IMR-90 (cell line): ENCODE results near the gene CAMK2B. TPM values are rescaled to one million over a fixed set of nuclear protein-coding genes. Genes with fewer than 3 reads are reported as not detected.

Experiments used
- ATAC-seq: fragments of 200-7000 bp; cut with Tn5 transposase; 2 replicates; pipeline ENCODE4 v1.9.1; 2020; ENCODE audit warnings: low read depth, mild to moderate bottlenecking, moderate library complexity
- BruUV-seq: library from RNA; stranded (reverse); fragments of 400-500 nt; replicated peaks from 2 replicates; lab custom pipeline; 2021; lab: Mats Ljungman, UMichigan
- CTCF ChIA-PET: fragments of 300-600 bp; formaldehyde crosslinking; extraction: SDS; loops from one replicate; lab custom pipeline; 2021; ENCODE audit warnings: antibody characterized with exemption; lab: Yijun Ruan, JAX
- POLR2A ChIA-PET: fragments of 300-600 bp; sonication (Branson Sonifier 250); formaldehyde crosslinking; loops from one replicate; lab custom pipeline; 2022; ENCODE audit warnings: antibody characterized with exemption; ENCODE audit not compliant: unreplicated experiment; lab: Charles Lee
- DNase-seq: peaks from one replicate; pipeline ENCODE4 v3.0.0; 2013
- H2AFZ ChIP-seq: replicated peaks from 2 replicates; pipeline ENCODE3; 2013; ENCODE audit warnings: low read length, mild to moderate bottlenecking; ENCODE audit not compliant: poor library complexity
- H2AK5ac ChIP-seq: 2 replicates; pipeline ENCODE4 v1.6.1; 2013; ENCODE audit warnings: low read depth, low read length, inconsistent platforms
- H2AK9ac ChIP-seq: replicated peaks from 2 replicates; pipeline ENCODE3; 2013; ENCODE audit warnings: mild to moderate bottlenecking, low read depth, low read length, moderate library complexity; ENCODE audit not compliant: poor library complexity
- H2BK120ac ChIP-seq: 2 replicates; pipeline ENCODE4 v1.6.1; 2013; ENCODE audit warnings: low read depth, low read length, inconsistent platforms
- H2BK15ac ChIP-seq: 3 replicates; pipeline ENCODE4 v1.6.1; 2013; ENCODE audit warnings: low read depth, low read length, inconsistent platforms
- H2BK20ac ChIP-seq: 2 replicates; pipeline ENCODE4 v1.6.1; 2013; ENCODE audit warnings: low read depth, mild to moderate bottlenecking, inconsistent platforms, low read length, moderate library complexity
- H2BK5ac ChIP-seq: 2 replicates; pipeline ENCODE4 v1.6.1; 2013; ENCODE audit warnings: mild to moderate bottlenecking, low read depth, low read length, inconsistent platforms; ENCODE audit not compliant: poor library complexity, severe bottlenecking
- H3K14ac ChIP-seq: replicated peaks from 2 replicates; pipeline ENCODE4 v1.6.1; 2013; ENCODE audit warnings: low read depth, low read length, inconsistent platforms
- H3K18ac ChIP-seq: 2 replicates; pipeline ENCODE4 v1.6.1; 2013; ENCODE audit warnings: low read depth, low read length, control low read depth
- H3K23ac ChIP-seq: 2 replicates; pipeline ENCODE4 v1.6.1; 2013; ENCODE audit warnings: low read depth, low read length, inconsistent platforms
- H3K27ac ChIP-seq: 2 replicates; pipeline ENCODE4 v1.5.1; 2013; ENCODE audit warnings: mild to moderate bottlenecking, control low read depth, low read length; ENCODE audit not compliant: insufficient read depth
- H3K27me3 ChIP-seq: 2 replicates; pipeline ENCODE4 v1.6.1; 2013; ENCODE audit warnings: low read length; ENCODE audit not compliant: control insufficient read depth, insufficient read depth
- H3K36me3 ChIP-seq: 2 replicates; pipeline ENCODE4 v1.6.1; 2013; ENCODE audit warnings: low read length, mixed read lengths; ENCODE audit not compliant: control insufficient read depth, insufficient read depth
- H3K4ac ChIP-seq: 2 replicates; pipeline ENCODE4 v1.6.1; 2013; ENCODE audit warnings: low read depth, low read length, inconsistent platforms
- H3K4me1 ChIP-seq: 2 replicates; pipeline ENCODE4 v1.6.1; 2013; ENCODE audit warnings: low read length, mixed read lengths; ENCODE audit not compliant: control insufficient read depth, insufficient read depth
- H3K4me2 ChIP-seq: 2 replicates; pipeline ENCODE4 v1.6.1; 2013; ENCODE audit warnings: low read depth, mild to moderate bottlenecking, control low read depth, low read length, moderate library complexity
- H3K4me3 ChIP-seq: 2 replicates; pipeline ENCODE4 v1.5.1; 2013; ENCODE audit warnings: low read depth, mild to moderate bottlenecking, control low read depth, low read length, moderate library complexity; ENCODE audit not compliant: insufficient read depth
- H3K56ac ChIP-seq: 2 replicates; pipeline ENCODE4 v1.6.1; 2013; ENCODE audit warnings: low read length, inconsistent platforms; ENCODE audit not compliant: insufficient read depth; ENCODE audit errors: extremely low read depth
- H3K79me1 ChIP-seq, 2 experiments: 2 replicates each; pipeline ENCODE4 v1.6.1; 2013; ENCODE audit warnings: low read length in 2 of 2, inconsistent platforms in 1 of 2, low read depth in 1 of 2
- H3K9ac ChIP-seq: 2 replicates; pipeline ENCODE4 v1.6.1; 2013; ENCODE audit warnings: low read depth, low read length, control low read depth
- H3K9me1 ChIP-seq: 2 replicates; pipeline ENCODE4 v1.6.1; 2013; ENCODE audit warnings: low read length, inconsistent platforms; ENCODE audit not compliant: insufficient read depth
- H3K9me3 ChIP-seq: 2 replicates; pipeline ENCODE4 v1.6.1; 2013; ENCODE audit warnings: low read length; ENCODE audit not compliant: control insufficient read depth, insufficient read depth
- H4K20me1 ChIP-seq: 2 replicates; pipeline ENCODE4 v1.6.1; 2013; ENCODE audit warnings: low read length, inconsistent platforms; ENCODE audit not compliant: insufficient read depth
- H4K5ac ChIP-seq: 2 replicates; pipeline ENCODE4 v1.6.1; 2013; ENCODE audit warnings: mild to moderate bottlenecking, low read depth, low read length, control low read depth
- H4K8ac ChIP-seq, 2 experiments: 2 replicates each; pipeline ENCODE4 v1.6.1; 2013; ENCODE audit warnings: low read depth in 2 of 2, low read length in 2 of 2, control low read depth in 1 of 2, inconsistent platforms in 1 of 2
- H4K91ac ChIP-seq: 2 replicates; pipeline ENCODE4 v1.6.1; 2013; ENCODE audit warnings: low read depth, low read length, inconsistent platforms; ENCODE audit not compliant: insufficient read depth
- MAZ ChIP-seq: IDR thresholded peaks from 2 replicates; pipeline ENCODE4 v1.6.1; 2012; ENCODE audit warnings: low read depth, mild to moderate bottlenecking, low read length, improper control_type of control experiment, moderate library complexity, borderline replicate concordance
- MXI1 ChIP-seq: IDR thresholded peaks from 2 replicates; pipeline ENCODE4 v1.6.1; 2012; ENCODE audit warnings: low read depth, mild to moderate bottlenecking, low read length, moderate library complexity, borderline replicate concordance
- POLR2A ChIP-seq: IDR thresholded peaks from 2 replicates; pipeline ENCODE4 v1.6.1; 2012; ENCODE audit warnings: mild to moderate bottlenecking, low read depth, low read length
- RAD21 ChIP-seq: IDR thresholded peaks from 2 replicates; pipeline ENCODE4 v1.6.1; 2012; ENCODE audit warnings: low read length, improper control_type of control experiment
- RCOR1 ChIP-seq: IDR thresholded peaks from 2 replicates; pipeline ENCODE4 v1.6.1; 2012; ENCODE audit warnings: mild to moderate bottlenecking, low read length, improper control_type of control experiment; ENCODE audit not compliant: insufficient replicate concordance
- RFX5 ChIP-seq: IDR thresholded peaks from 2 replicates; pipeline ENCODE4 v1.8.0; 2012; ENCODE audit warnings: low read depth, mild to moderate bottlenecking, low read length, moderate library complexity
- USF2 ChIP-seq: fragments of 150-350 bp; IDR thresholded peaks from 2 replicates; pipeline ENCODE4 v1.6.1; 2017; ENCODE audit warnings: mild to moderate bottlenecking, antibody characterized with exemption, low read length, low read depth
- WGBS, 2 experiments: methylation state at CpG; one replicate each; pipeline versions ENCODE4 v1.1.5 to v1.1.7; 2013; ENCODE audit warnings: missing lambda C conversion rate in 2 of 2; ENCODE audit not compliant: insufficient read length in 1 of 2; ENCODE audit errors: extremely low coverage in 2 of 2; 5-methylcytosine and 5-hydroxymethylcytosine counted together
- dilution Hi-C: fragments of 300-500 bp; cut with HindIII; formaldehyde crosslinking; loops from one replicate; pipeline ENCODE4 v1.14.3; 2018; ENCODE audit warnings: low sequenced_read_pairs; ENCODE audit not compliant: unreplicated experiment
- in situ Hi-C: fragments of 300-500 bp; cut with MboI; formaldehyde crosslinking; loops from 3 replicates; pipeline ENCODE4 v1.14.3; 2019; ENCODE audit warnings: low sequenced_read_pairs, inconsistent platforms, mixed read lengths
- intact Hi-C: fragments of 100-400 bp; cut with micrococcal nuclease; formaldehyde crosslinking; loops from 2 replicates; pipeline ENCODE4 v1.10.0; 2022
- polyA plus RNA-seq, 3 experiments: library from polyadenylated mRNA; depleted of rRNA; stranded (reverse); fragments of >200 nt; gene quantifications; 2 replicates each; pipeline ENCODE4 v1.2.3, GENCODE V29; 2012; ENCODE audit warnings: low replicate concordance in 1 of 3
- total RNA-seq: library from RNA; depleted of rRNA; stranded (reverse); fragments of >200 nt; gene quantifications from 2 replicates; pipeline ENCODE4 v1.2.3, GENCODE V29; 2012

The CAMK2B gene
- total and polyA plus RNA-seq, 2 of the 4 experiments (the other 2 are of a cell fraction): 0.18 to 0.36 TPM

GRCh38 chr7:44324204-44324480, 1.3 kb downstream of the CAMK2B start:
- Histone ChIP-seq H3K23ac (no peak overlapping the region), H3K4ac (no peak overlapping the region), H2BK5ac (no peak overlapping the region), H3K18ac (no peak overlapping the region), H3K9ac (no peak overlapping the region), H3K4me1 (no peaks in the 10 kb centered on the region; the same call in 1 of the 2 replicates), H4K20me1 (no peaks in the 10 kb centered on the region; the same call in 1 of the 2 replicates), H2AK5ac (no peak overlapping the region), H3K14ac (no peak overlapping the region), H3K79me1 (no peaks in the 10 kb centered on the region), H3K36me3 (no peaks in the 10 kb centered on the region), H4K91ac (no peak overlapping the region), H3K4me2 (no peak overlapping the region), H4K5ac (no peak overlapping the region), H2BK120ac (no peak overlapping the region), H3K4me3 (no peak overlapping the region), H4K8ac (no peak overlapping the region), H3K27me3 (peaks cover 55% of the 10 kb centered on the region), H2BK20ac (no peak overlapping the region), H2AK9ac (no peak overlapping the region), H2AFZ (no peak overlapping the region), H3K9me1 (no peaks in the 10 kb centered on the region), H3K27ac (no peak overlapping the region), H3K9me3 (no peaks in the 10 kb centered on the region), H3K56ac (no peak overlapping the region), H2BK15ac (no peak overlapping the region)
- no peak for DNase-seq
- POLR2A ChIA-PET: no interaction called here
- TF ChIP-seq MAZ (no peak), RFX5 (no peak), RAD21 (no peak), USF2 (no peak), POLR2A (no peak), RCOR1 (no peak), MXI1 (no peak)
- no TSS peak for BruUV-seq
- 5% methylated on average over 6 of the region's 9 CpGs; no CpG with 5 or more reads in 1 of the 2 experiments for WGBS, 2 experiments
- intact Hi-C loops (no loop called here), in situ Hi-C loops (no loop called here), dilution Hi-C loops (no loop called here)
- CTCF ChIA-PET: no interaction called here
- no peak for ATAC-seq
